GM12801 (cell line): ENCODE results near the gene TTC7B.

Experiments used
- CTCF ChIP-seq: IDR thresholded peaks from one replicate; pipeline ENCODE4 v1.5.1; 2011; ENCODE audit warnings: control low read depth; ENCODE audit not compliant: insufficient read length; ENCODE audit errors: extremely low read depth

TTC7B gene

GRCh38 chr14:90625445-90625844 is 190.8 kb downstream of the TTC7B start:
- TF ChIP-seq CTCF, result no peak

- TF ChIP-seq CTCF, result no peak
Measured at GRCh38 chr14:90624732-90625400, 191.4 kb downstream of the TTC7B start.

GRCh38 chr14:90624227-90624626 is 192.0 kb downstream of the TTC7B start:
- no peak for TF ChIP-seq CTCF

- TF ChIP-seq CTCF, result no peak
Measured at GRCh38 chr14:90621201-90621600, 195.0 kb downstream of the TTC7B start.

GRCh38 chr14:90620568-90621077 is 195.6 kb downstream of the TTC7B start:
- TF ChIP-seq CTCF, result no peak

GRCh38 chr14:90619911-90620310 is 196.3 kb downstream of the TTC7B start:
- TF ChIP-seq CTCF, result no peak

GRCh38 chr14:90617961-90618360 is 198.3 kb downstream of the TTC7B start:
- TF ChIP-seq CTCF, result no peak
